HepG2 (cell line): ENCODE results near the gene GPATCH8. TPM values are rescaled to one million over a fixed set of nuclear protein-coding genes. Genes with fewer than 3 reads are reported as not detected.

Source experiments
- ELF3 ChIP-seq: IDR thresholded peaks from 2 replicates; pipeline ENCODE4 v1.6.1; 2016; ENCODE audit warnings: missing genetic modification reagents, missing compliant biosample characterization
- FOSL1 ChIP-seq: sonication (generic); formaldehyde crosslinking; IDR thresholded peaks from 2 replicates; pipeline ENCODE4 v1.9.0; 2021; ENCODE audit warnings: missing genetic modification reagents, borderline replicate concordance
- GABPB1 ChIP-seq: IDR thresholded peaks from 2 replicates; pipeline ENCODE4 v1.6.1; 2016; ENCODE audit warnings: mild to moderate bottlenecking, missing genetic modification reagents, moderate library complexity, missing compliant biosample characterization
- HMGA1 ChIP-seq: sonication (generic); formaldehyde crosslinking; conservative IDR thresholded peaks from 2 replicates; pipeline ENCODE4 v1.4.0; 2020; ENCODE audit warnings: missing genetic modification reagents
- IRF2 ChIP-seq: IDR thresholded peaks from 2 replicates; pipeline ENCODE4 v1.6.1; 2018; ENCODE audit warnings: missing genetic modification reagents, missing compliant biosample characterization
- IRX3 ChIP-seq: sonication (generic); formaldehyde crosslinking; IDR thresholded peaks from 2 replicates; pipeline ENCODE4 v1.8.1; 2023; ENCODE audit warnings: mild to moderate bottlenecking, low read depth, missing genetic modification reagents, borderline replicate concordance
- KLF15 ChIP-seq: sonication (generic); formaldehyde crosslinking; IDR thresholded peaks from 2 replicates; pipeline ENCODE4 v1.8.1; 2023; ENCODE audit warnings: borderline replicate concordance, mild to moderate bottlenecking, inconsistent platforms, missing genetic modification reagents, mixed read lengths
- KMT2B ChIP-seq: IDR thresholded peaks from 2 replicates; pipeline ENCODE4 v1.6.1; 2016; ENCODE audit warnings: missing genetic modification reagents, missing compliant biosample characterization
- MBD4 ChIP-seq: IDR thresholded peaks from 2 replicates; pipeline ENCODE4 v1.6.1; 2012; ENCODE audit warnings: low read length, inconsistent platforms, borderline replicate concordance
- MEIS1 ChIP-seq: sonication (generic); formaldehyde crosslinking; IDR thresholded peaks from 2 replicates; pipeline ENCODE4 v1.9.0; 2021; ENCODE audit warnings: mild to moderate bottlenecking, missing genetic modification reagents, moderate library complexity, borderline replicate concordance
- NFKB2 ChIP-seq: sonication (generic); formaldehyde crosslinking; IDR thresholded peaks from 2 replicates; pipeline ENCODE4 v1.4.0; 2020; ENCODE audit warnings: missing genetic modification reagents, borderline replicate concordance
- RARG ChIP-seq: sonication (generic); formaldehyde crosslinking; IDR thresholded peaks from 2 replicates; pipeline ENCODE4 v1.4.0; 2020; ENCODE audit warnings: low read depth, mild to moderate bottlenecking, missing genetic modification reagents
- SPEN ChIP-seq: sonication (generic); formaldehyde crosslinking; IDR thresholded peaks from 2 replicates; pipeline ENCODE4 v1.5.1; 2020; ENCODE audit warnings: low read depth, mild to moderate bottlenecking, missing genetic modification reagents
- TP53 ChIP-seq: sonication (generic); formaldehyde crosslinking; conservative IDR thresholded peaks from 2 replicates; pipeline ENCODE4 v1.4.0; 2020; ENCODE audit warnings: missing genetic modification reagents
- YEATS2 ChIP-seq: sonication (generic); formaldehyde crosslinking; IDR thresholded peaks from 2 replicates; pipeline ENCODE4 v1.4.0; 2020; ENCODE audit warnings: missing genetic modification reagents, borderline replicate concordance
- ZFP37 ChIP-seq: sonication (generic); formaldehyde crosslinking; IDR thresholded peaks from 2 replicates; pipeline ENCODE4 v1.4.0; 2020; ENCODE audit warnings: missing genetic modification reagents, borderline replicate concordance
- ZKSCAN1 ChIP-seq: fragments of 150-350 bp; IDR thresholded peaks from 2 replicates; pipeline ENCODE4 v1.6.1; 2014; ENCODE audit warnings: low read length
- ZKSCAN8 ChIP-seq: IDR thresholded peaks from 2 replicates; pipeline ENCODE4 v1.6.1; 2016; ENCODE audit warnings: borderline replicate concordance, missing genetic modification reagents, missing compliant biosample characterization
- ZNF143 ChIP-seq: sonication (generic); formaldehyde crosslinking; IDR thresholded peaks from 2 replicates; pipeline ENCODE4 v1.4.0; 2020; ENCODE audit warnings: missing genetic modification reagents
- ZNF235 ChIP-seq: sonication (generic); formaldehyde crosslinking; IDR thresholded peaks from 2 replicates; pipeline ENCODE4 v1.8.1; 2023; ENCODE audit warnings: mild to moderate bottlenecking, missing genetic modification reagents, borderline replicate concordance
- ZNF3 ChIP-seq: IDR thresholded peaks from 2 replicates; pipeline ENCODE4 v1.7.0; 2017; ENCODE audit warnings: inconsistent platforms
- ZNF317 ChIP-seq: sonication (generic); formaldehyde crosslinking; IDR thresholded peaks from 2 replicates; pipeline ENCODE4 v1.5.0; 2020; ENCODE audit warnings: mild to moderate bottlenecking, missing genetic modification reagents
- ZNF367 ChIP-seq: sonication (generic); formaldehyde crosslinking; IDR thresholded peaks from 2 replicates; pipeline ENCODE4 v1.4.0; 2020; ENCODE audit warnings: missing genetic modification reagents, borderline replicate concordance
- ZNF597 ChIP-seq: sonication (generic); formaldehyde crosslinking; IDR thresholded peaks from 2 replicates; pipeline ENCODE4 v1.5.0; 2020; ENCODE audit warnings: missing genetic modification reagents
- ZNF615 ChIP-seq: sonication (generic); formaldehyde crosslinking; IDR thresholded peaks from 2 replicates; pipeline ENCODE4 v1.5.0; 2020; ENCODE audit warnings: mild to moderate bottlenecking, missing genetic modification reagents, borderline replicate concordance
- ZNF639 ChIP-seq: conservative IDR thresholded peaks from 2 replicates; pipeline ENCODE4 v1.6.1; 2018; ENCODE audit warnings: missing genetic modification reagents
- ZNF781 ChIP-seq: sonication (generic); formaldehyde crosslinking; IDR thresholded peaks from 2 replicates; pipeline ENCODE4 v1.5.1; 2020; ENCODE audit warnings: borderline replicate concordance, mild to moderate bottlenecking, missing genetic modification reagents; ENCODE audit errors: not compliant biosample characterization
- ZNF879 ChIP-seq: sonication (generic); formaldehyde crosslinking; IDR thresholded peaks from 2 replicates; pipeline ENCODE4 v1.8.1; 2023; ENCODE audit warnings: missing genetic modification reagents
- ZSCAN12 ChIP-seq: sonication (generic); formaldehyde crosslinking; IDR thresholded peaks from 2 replicates; pipeline ENCODE4 v1.9.0; 2021; ENCODE audit warnings: mild to moderate bottlenecking, missing genetic modification reagents
- ZSCAN25 ChIP-seq: sonication (generic); formaldehyde crosslinking; IDR thresholded peaks from 2 replicates; pipeline ENCODE4 v1.8.0; 2022; ENCODE audit warnings: mild to moderate bottlenecking, missing genetic modification reagents
- polyA plus RNA-seq, 8 experiments: library from polyadenylated mRNA; depleted of rRNA in 3 of 8; stranded (reverse) in 7 of 8; unstranded in 1 of 8; fragments of >200 nt; fragmentation: Illumina TruSeq in 4 of 8; extraction: Trizol in 4 of 8; gene quantifications; 2 replicates each; pipeline versions ENCODE4 v1.2.1 to v1.2.3, GENCODE V29; 2011 to 2016; ENCODE audit warnings: low read depth in 4 of 8, missing spikeins in 1 of 8, mixed read lengths in 1 of 8; ENCODE audit not compliant: insufficient read depth in 1 of 8
- total RNA-seq, 5 experiments: library from RNA; depleted of rRNA; stranded (reverse); fragments of >200 nt; fragmentation: Illumina TruSeq; extraction: Trizol; gene quantifications; 2 replicates each; pipeline ENCODE4 v1.2.3, GENCODE V29; 2016; ENCODE audit warnings: low read depth in 1 of 5

GPATCH8 gene
- total and polyA plus RNA-seq, 2 of the 13 experiments (the other 11 are each of a cell fraction or from before 2014, with no cell fraction given) = 20.7 to 21.5 TPM

- no peak for TF ChIP-seq ZFP37 (CRISPR knock-in tag)
- TF ChIP-seq ZNF3 (CRISPR knock-in tag) = no peak; the same call in none of the 2 replicates
- peak; percentile 88; the same call in 1 of the 2 replicates for TF ChIP-seq ZSCAN12
- TF ChIP-seq HMGA1 (CRISPR knock-in tag) = no peak
- peak; percentile 93 for TF ChIP-seq YEATS2 (CRISPR knock-in tag)
- no peak for TF ChIP-seq ZNF597 (CRISPR knock-in tag)
- peak; percentile 74; the same call in 1 of the 2 replicates for TF ChIP-seq NFKB2 (CRISPR knock-in tag)
- no peak for TF ChIP-seq FOSL1 (CRISPR knock-in tag)
- TF ChIP-seq IRX3 (CRISPR knock-in tag) = no peak
- TF ChIP-seq SPEN (CRISPR knock-in tag) = peak; percentile 96
- TF ChIP-seq ZNF317 (CRISPR knock-in tag) = peak; percentile 72
- peak; percentile 95; the same call in 1 of the 2 replicates for TF ChIP-seq ZNF235 (CRISPR knock-in tag)
- TF ChIP-seq ZNF143 (CRISPR knock-in tag) = no peak; the same call in 1 of the 2 replicates
- 0 out of 2 replicates have a peak, but pooled peaks have one; percentile 32 for TF ChIP-seq TP53 (CRISPR knock-in tag)
- peak; percentile 88 for TF ChIP-seq IRF2 (CRISPR knock-in tag)
- no peak; the same call in 1 of the 2 replicates for TF ChIP-seq RARG (CRISPR knock-in tag)
- no peak for TF ChIP-seq ZNF367
- no peak for TF ChIP-seq ZNF781 (CRISPR knock-in tag)
- TF ChIP-seq KMT2B (CRISPR knock-in tag) = peak; percentile 91
- peak; percentile 99 for TF ChIP-seq GABPB1 (CRISPR knock-in tag)
- peak; percentile 91 for TF ChIP-seq ZSCAN25 (CRISPR knock-in tag)
- no peak for TF ChIP-seq ZKSCAN8 (CRISPR knock-in tag)
- TF ChIP-seq ZKSCAN1 = no peak
- peak; percentile 99 for TF ChIP-seq ZNF639 (CRISPR knock-in tag)
- no peak for TF ChIP-seq ZNF615
- no peak for TF ChIP-seq KLF15 (CRISPR knock-in tag)
- peak; percentile 99 for TF ChIP-seq ELF3 (CRISPR knock-in tag)
- TF ChIP-seq MEIS1 (CRISPR knock-in tag) = peak; percentile 65; the same call in 1 of the 2 replicates
- peak; percentile 95 for TF ChIP-seq ZNF879 (CRISPR knock-in tag)
- TF ChIP-seq MBD4 = no peak
Measured at GRCh38 chr17:44503147-44504029, at the start of gene GPATCH8 (continued).
